Activated CD8-positive, alpha-beta memory T cell treated with anti-CD3 and anti-CD28 coated beads for 24 hours (primary cell): ENCODE results near the gene ZP3.
A peak's percentile ranks its signal among the peaks of the same experiment; 100 is the strongest.
"Not testable (repeated sequence)": the region's sequence is repeated elsewhere in the genome, so short reads cannot be mapped to it uniquely, and the experiment has no call there.

Experiments
- DNase-seq: peaks from one replicate; pipeline ENCODE4 v3.0.0-alpha.2; 2020

The ZP3 gene

DNA sequence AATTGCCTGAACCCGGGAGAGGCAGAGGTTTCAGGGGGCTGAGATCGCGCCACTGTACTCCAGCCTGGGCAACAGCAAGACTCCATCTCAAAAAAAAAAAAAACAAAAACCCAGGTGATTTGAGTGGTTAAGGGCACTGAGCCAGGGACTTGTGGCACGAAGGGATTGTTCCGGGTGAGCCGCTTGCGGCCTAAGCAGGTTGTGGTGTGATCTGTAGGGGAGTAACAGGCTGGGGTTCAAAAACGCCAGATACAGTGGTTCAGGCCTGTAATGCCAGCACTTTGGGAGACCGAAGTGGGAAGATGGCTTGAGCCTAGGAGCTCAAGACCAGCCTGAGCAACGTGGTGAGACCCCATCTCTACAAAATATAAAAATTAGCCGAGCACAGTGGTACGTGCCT lies 19.1 kb downstream of the ZP3 start:
- DNase-seq: not testable (repeated sequence)

DNA sequence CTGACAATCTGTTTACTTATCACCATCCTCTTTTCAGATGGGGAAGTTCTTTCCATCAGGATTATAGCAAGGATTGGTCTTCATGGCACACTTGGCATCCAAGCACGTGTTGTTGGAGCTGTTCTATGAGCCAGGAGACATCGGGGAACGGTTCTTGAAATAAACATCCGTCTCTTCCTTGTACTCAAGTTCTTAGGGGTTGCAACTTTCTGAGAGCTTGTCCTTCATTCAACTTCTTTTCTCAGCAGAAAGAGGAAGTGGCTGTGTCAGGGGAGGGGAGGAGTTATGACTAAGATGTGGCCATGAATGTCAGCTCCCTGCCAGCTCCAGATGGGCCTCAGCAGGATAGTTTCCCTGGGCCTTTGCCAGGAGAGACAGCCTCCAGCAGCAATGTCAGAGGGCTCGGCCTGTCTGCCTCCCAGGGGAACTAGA lies 20.8 kb downstream of the ZP3 start:
- not testable (repeated sequence) for DNase-seq

DNA sequence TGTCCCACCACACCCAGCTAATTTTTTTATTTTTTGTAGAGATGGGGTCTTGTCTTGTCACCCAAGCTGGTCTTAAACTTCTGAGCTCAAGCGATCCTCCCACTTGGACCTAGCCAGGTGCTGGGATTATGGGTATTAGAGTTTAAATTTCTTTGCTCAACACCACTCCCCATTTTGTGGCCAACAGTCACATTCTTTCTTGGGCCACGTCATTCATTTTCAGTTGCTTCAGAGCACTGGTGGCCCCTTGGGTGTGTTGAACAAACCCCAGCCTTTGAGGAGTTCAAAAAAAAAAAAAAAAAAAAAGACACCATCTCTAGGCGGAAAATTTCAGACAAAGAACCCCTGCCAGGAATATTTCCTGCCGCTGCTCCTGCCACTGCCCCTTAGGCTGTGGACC lies 32.3 kb downstream of the ZP3 start:
- DNase-seq: not testable (repeated sequence)

DNA sequence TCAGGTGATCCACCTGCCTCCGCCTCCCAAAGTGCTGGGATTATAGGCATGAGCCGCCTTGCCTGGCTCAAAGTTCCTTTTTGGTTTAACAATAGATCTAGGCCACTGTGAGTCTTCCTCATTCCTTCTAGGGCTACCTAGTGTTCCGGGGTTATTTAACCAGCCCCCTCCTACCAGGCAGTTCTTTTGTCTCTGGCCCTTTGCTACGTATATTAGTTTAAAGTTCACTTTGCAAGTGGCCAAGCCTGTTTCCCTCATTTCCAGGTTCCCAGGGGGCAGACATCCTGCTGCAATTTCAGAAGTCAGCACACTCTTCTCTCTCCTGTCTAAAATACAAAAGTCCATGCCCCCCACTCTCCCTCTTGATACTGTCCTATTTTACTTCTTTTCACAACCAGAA lies 33.8 kb downstream of the ZP3 start:
- not testable (repeated sequence) for DNase-seq

- not testable (repeated sequence) for DNase-seq
Measured at GRCh38 chr7:76460767-76461166, 36.0 kb downstream of the ZP3 start.

DNA sequence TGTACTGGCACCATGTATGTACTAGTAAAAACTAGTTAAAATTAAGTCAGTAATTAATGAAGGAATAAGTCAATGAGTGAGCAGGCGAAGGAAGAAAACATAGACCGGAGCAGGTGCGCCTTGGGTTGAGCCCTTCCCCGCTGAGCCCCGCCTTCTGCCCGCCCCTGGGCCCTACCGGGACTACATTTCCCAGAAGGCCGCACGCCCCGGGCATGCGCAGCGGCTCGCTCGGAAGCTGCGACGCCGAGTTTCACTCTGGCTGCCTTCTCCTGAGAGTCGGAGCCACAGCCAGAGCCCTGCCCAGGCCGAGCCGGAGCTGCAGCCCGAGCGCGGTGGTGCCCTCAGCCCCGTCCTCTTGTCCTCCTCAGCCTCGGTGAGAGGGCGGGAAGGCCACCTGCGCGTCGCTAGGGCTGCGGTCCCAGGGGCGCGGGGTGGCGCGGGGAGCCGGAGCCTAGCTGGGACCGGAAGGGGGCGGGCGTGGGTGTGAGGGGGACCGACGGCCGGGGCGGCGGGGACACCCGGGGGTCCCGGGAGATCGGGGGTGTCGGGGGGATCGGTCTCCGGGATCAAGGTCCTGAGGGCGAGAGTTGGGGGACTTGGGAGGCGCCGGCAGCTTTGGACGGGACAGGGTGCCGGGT lies 36.8 kb downstream of the ZP3 start, which contains the start of gene DTX2:
DTX2 (plus strand) TSS at position 246 of the 638 bp plus-strand sequence. CDS start 18,801 bp downstream, outside the sequence.
- peak; percentile 89 for DNase-seq

GRCh38 chr7:76462271-76462882 lies 37.6 kb downstream of the ZP3 start:
- not testable (repeated sequence) for DNase-seq

- not testable (repeated sequence) for DNase-seq
Measured at GRCh38 chr7:76464959-76465358, 40.2 kb downstream of the ZP3 start.

GRCh38 chr7:76465950-76466349 lies 41.2 kb downstream of the ZP3 start:
- DNase-seq: not testable (repeated sequence)

GRCh38 chr7:76467743-76468404 lies 43.1 kb downstream of the ZP3 start:
- not testable (repeated sequence) for DNase-seq

DNA sequence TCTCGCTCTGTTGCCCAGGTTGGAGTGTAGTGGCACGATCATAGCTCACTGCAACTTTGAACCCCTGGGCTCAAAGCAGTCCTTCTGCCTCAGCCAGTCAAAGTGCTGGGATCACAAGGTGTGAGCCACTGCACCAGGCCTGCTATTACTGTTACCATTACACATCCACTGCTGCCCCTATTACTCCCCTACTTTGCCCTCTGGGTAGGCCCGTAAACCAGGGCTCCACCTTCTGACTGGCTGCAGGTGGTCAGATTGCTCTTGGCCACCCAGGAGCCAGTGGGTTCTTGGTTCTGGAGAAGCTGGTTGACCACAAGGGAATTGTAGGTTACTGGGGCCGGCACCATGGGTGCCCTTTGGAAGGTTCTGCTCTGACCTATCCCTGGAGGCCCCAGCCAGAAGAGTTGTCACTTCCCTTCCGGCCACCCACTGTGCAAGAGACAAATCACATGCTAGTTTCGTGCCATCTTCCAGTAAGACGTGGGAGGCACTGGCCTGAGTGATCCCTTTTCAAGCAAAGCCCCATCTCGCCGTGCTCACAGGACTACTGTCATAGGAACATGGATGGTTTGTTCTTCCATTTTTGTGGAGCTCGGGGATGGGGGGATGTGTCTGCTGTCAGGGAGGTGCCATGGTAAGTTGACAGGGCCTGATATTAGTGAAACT lies 46.9 kb downstream of the ZP3 start:
- not testable (repeated sequence) for DNase-seq

- not testable (repeated sequence) for DNase-seq
Measured at GRCh38 chr7:76473097-76473496, 48.3 kb downstream of the ZP3 start.

DNA sequence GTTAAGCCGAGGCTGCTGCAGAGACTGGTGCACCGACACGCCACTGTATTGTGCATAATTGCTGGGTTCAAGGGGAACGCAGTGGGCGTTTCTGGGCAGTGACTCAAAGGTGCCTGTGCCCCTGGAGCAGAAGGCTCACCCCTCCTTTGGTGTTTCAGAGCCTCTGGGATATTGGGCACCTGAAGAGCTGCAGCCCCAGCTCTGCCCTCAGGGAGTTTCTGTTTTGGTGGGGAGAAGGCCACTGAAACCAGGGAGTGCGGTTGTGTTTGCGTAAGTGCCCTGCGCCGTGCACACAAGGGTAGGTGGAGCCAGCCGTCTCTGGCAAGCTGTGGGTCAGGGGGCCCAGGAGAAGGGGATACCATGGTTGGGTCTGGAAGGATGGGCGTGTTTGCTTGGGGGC lies 51.5 kb downstream of the ZP3 start:
- not testable (repeated sequence) for DNase-seq

GRCh38 chr7:76476742-76477474 lies 52.2 kb downstream of the ZP3 start:
- DNase-seq: not testable (repeated sequence)

DNA sequence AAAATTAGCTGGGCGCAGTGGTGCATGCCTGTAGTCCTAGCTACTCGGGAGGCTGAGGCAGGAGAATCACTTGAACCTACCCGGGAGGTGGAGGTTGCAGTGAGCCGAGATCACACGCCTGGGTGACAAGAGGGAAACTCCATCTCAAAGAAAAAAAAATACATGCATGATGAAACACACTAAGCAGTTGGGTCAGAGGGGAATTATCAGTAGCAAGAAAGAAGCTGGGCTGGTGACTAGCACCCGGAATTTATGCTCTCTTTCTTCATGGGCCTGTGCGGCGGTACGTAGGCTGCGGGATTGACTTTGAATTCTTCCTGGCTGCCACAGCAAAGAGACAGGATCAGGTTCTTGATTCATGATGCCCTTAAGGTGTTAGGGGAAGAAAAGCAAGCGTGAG lies 54.9 kb downstream of the ZP3 start:
- not testable (repeated sequence) for DNase-seq

GRCh38 chr7:76480403-76481253 lies 55.9 kb downstream of the ZP3 start:
- not testable (repeated sequence) for DNase-seq

GRCh38 chr7:76482660-76483059 lies 57.9 kb downstream of the ZP3 start:
- not testable (repeated sequence) for DNase-seq

GRCh38 chr7:76483081-76483480 lies 58.3 kb downstream of the ZP3 start:
- not testable (repeated sequence) for DNase-seq

GRCh38 chr7:76484456-76484855 lies 59.7 kb downstream of the ZP3 start:
- not testable (repeated sequence) for DNase-seq

DNA sequence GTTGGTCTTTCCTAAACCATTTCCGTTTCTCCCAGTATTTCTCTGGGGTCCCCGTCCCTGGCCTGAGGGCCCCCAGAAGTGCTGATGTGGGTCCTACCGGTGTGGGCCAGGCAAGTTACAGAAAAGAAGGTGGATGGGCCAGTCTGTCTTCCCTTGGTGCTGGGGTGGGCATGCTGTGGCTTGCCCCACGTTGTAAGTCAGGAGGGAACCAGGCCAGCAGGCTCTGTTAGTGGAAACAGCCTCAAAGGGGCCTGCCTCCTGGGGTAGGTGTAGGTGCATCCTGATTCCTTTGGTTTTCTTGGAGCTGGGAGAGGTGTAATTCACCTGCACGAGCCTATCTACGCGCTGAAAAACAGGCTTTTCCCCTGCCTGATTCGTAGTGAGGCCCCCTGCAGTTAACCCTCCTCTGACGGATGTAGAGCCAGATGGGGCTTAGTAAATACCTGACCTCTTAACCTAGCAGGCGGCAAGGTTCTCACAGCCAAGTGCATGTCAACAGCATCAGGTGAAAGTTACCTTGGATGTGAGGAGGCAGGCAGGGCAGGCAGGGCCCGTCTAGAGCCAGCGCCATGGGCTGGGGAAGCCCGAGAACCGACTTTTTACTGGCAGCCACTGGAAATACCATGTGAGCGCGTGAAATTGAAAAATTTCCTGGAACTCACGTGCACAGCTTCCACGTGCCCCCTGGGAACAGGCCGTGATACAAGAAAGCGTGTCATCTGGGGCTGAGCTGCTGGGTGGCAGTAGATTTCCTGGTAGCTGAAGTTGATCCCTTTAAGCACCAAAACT lies 61.3 kb downstream of the ZP3 start:
- DNase-seq: not testable (repeated sequence)

DNA sequence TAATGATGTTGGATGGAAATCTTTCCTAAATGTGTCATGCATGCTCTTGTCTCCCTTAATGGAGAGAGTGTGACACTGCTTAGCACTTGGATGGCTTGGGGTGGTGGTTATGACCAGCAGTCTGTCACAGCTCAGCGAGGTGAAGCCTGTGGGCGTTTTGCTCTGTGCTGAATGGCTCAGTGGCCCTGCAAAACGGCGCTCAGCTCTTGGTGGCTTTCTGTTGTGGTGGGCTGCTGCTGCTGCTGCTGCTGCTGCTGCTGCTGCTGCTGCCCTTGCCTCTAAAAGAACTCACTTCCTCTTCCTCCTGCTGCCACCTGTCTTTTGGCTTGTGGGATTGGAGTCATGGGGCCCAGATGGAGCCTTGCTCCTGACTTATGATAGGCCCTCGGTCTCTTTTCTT lies 61.9 kb downstream of the ZP3 start:
- not testable (repeated sequence) for DNase-seq
